DND-41 (cell line): ENCODE data around the gene FAM53B.

Experiments
- ATAC-seq: fragments of 200-7000 bp; cut with Tn5 transposase; 3 replicates; pipeline ENCODE4 v1.9.1; 2021; ENCODE audit warnings: low read depth; ENCODE audit not compliant: insufficient read depth
- DNase-seq: peaks from one replicate; pipeline ENCODE4 v3.0.0-alpha.2; 2020
- H2AFZ ChIP-seq: 2 replicates; pipeline ENCODE4 v1.6.0; 2012; ENCODE audit warnings: low read depth, low read length
- H3K27ac ChIP-seq: 2 replicates; pipeline ENCODE4 v1.5.1; 2012; ENCODE audit warnings: low read length, inconsistent platforms
- H3K27me3 ChIP-seq: fragments of 200-600 bp; sonication (generic); 2 replicates; pipeline ENCODE4 v1.6.0; 2012; ENCODE audit warnings: low read length, mild to moderate bottlenecking, inconsistent platforms; ENCODE audit not compliant: insufficient read depth, poor library complexity
- H3K36me3 ChIP-seq: 2 replicates; pipeline ENCODE4 v1.5.1; 2012; ENCODE audit warnings: low read length, inconsistent platforms; ENCODE audit not compliant: insufficient read depth
- H3K4me1 ChIP-seq: 2 replicates; pipeline ENCODE4 v1.5.1; 2012; ENCODE audit warnings: mild to moderate bottlenecking, low read length; ENCODE audit not compliant: insufficient read depth
- H3K4me2 ChIP-seq: 2 replicates; pipeline ENCODE4 v1.6.0; 2012; ENCODE audit warnings: mild to moderate bottlenecking, moderate library complexity, low read length, inconsistent platforms; ENCODE audit not compliant: insufficient read depth
- H3K4me3 ChIP-seq, 2 experiments: fragments of 200-600 bp in 1 of 2; shearing (Covaris generic) in 1 of 2; 2 replicates each; pipeline ENCODE4 v1.5.1; 2012 to 2016; ENCODE audit warnings: inconsistent platforms in 2 of 2, low read length in 2 of 2, mild to moderate bottlenecking in 2 of 2, low read depth in 1 of 2, moderate library complexity in 1 of 2
- H3K79me2 ChIP-seq: 2 replicates; pipeline ENCODE4 v1.6.0; 2012; ENCODE audit warnings: low read length, inconsistent platforms; ENCODE audit not compliant: insufficient read depth
- H3K9ac ChIP-seq: 2 replicates; pipeline ENCODE4 v1.6.0; 2012; ENCODE audit warnings: low read depth, mild to moderate bottlenecking, inconsistent platforms, low read length, moderate library complexity
- H3K9me3 ChIP-seq: 2 replicates; pipeline ENCODE4 v1.5.1; 2012; ENCODE audit warnings: low read length, moderate library complexity, mild to moderate bottlenecking, inconsistent platforms; ENCODE audit not compliant: insufficient read depth, severe bottlenecking
- H4K20me1 ChIP-seq: 2 replicates; pipeline ENCODE4 v1.6.0; 2012; ENCODE audit warnings: low read length; ENCODE audit not compliant: insufficient read depth
- CTCF ChIP-seq: IDR thresholded peaks from 2 replicates; pipeline ENCODE4 v1.5.1; 2012; ENCODE audit warnings: borderline replicate concordance, low read length, moderate library complexity, mild to moderate bottlenecking; ENCODE audit not compliant: poor library complexity, severe bottlenecking; ENCODE audit errors: extremely low read depth
- EZH2 ChIP-seq: IDR thresholded peaks from 3 replicates; pipeline ENCODE4 v1.6.1; 2012; ENCODE audit warnings: borderline replicate concordance, low read depth, mild to moderate bottlenecking, moderate library complexity, low read length, inconsistent platforms; ENCODE audit not compliant: severe bottlenecking

The FAM53B gene

GRCh38 chr10:124742413-124743190, 1.6 kb downstream of the FAM53B start:
- H3K4me1 ChIP-seq: peaks cover 61% of the 10 kb centered on the region

GRCh38 chr10:124741922-124742412, 2.2 kb downstream of the FAM53B start:
- Histone ChIP-seq H2AFZ (no peak overlapping the region), H4K20me1 (peaks cover 30% of the 10 kb centered on the region; the same call in 1 of the 2 replicates), H3K9ac (peak overlapping the region; percentile 90), H3K4me1 (peaks cover 68% of the 10 kb centered on the region), H3K4me3 (peak overlapping the region; percentile 72 to 74; a peak in 3 of 4 replicates), H3K79me2 (peaks cover 71% of the 10 kb centered on the region), H3K4me2 (peak overlapping the region; percentile 69), H3K27me3 (no peaks in the 10 kb centered on the region), H3K9me3 (no peaks in the 10 kb centered on the region), H3K36me3 (peaks cover 9% of the 10 kb centered on the region), H3K27ac (peak overlapping the region; percentile 84)
- DNase-seq (peak; percentile 52), ATAC-seq (0 out of 3 replicates have a peak, but pooled peaks have one; percentile 5)
- no peak for TF ChIP-seq EZH2
- no peak for TF ChIP-seq CTCF

More at GRCh38 chr10:124742413-124743190, 1.6 kb downstream of the FAM53B start:
- Histone ChIP-seq H3K4me3 (peak overlapping the region; percentile 72 to 74; a peak in 3 of 4 replicates), H3K27me3 (no peaks in the 10 kb centered on the region), H2AFZ (peak overlapping the region; percentile 50), H4K20me1 (peaks cover 28% of the 10 kb centered on the region; the same call in 1 of the 2 replicates), H3K4me2 (peak overlapping the region; percentile 69), H3K79me2 (peaks cover 64% of the 10 kb centered on the region), H3K27ac (peak overlapping the region; percentile 84), H3K36me3 (peaks cover 14% of the 10 kb centered on the region), H3K9ac (peak overlapping the region; percentile 90), H3K9me3 (no peaks in the 10 kb centered on the region)
- DNase-seq: peak; percentile 43
- TF ChIP-seq CTCF (peak; percentile 44), EZH2 (no peak)
- no peak for ATAC-seq

- H3K36me3 ChIP-seq: peaks cover 11% of the 10 kb centered on the region; the same call in 1 of the 2 replicates
- peak overlapping the region; percentile 90 for H3K9ac ChIP-seq
- H3K27ac ChIP-seq: peak overlapping the region; percentile 84
- H4K20me1 ChIP-seq: peaks cover 34% of the 10 kb centered on the region; the same call in 1 of the 2 replicates
- H2AFZ ChIP-seq: no peak overlapping the region
- TF ChIP-seq EZH2 (no peak), CTCF (peak; percentile 91)
- H3K4me3 ChIP-seq: peak overlapping the region; percentile 72 to 74
- peak overlapping the region; percentile 69 for H3K4me2 ChIP-seq
- peaks cover 73% of the 10 kb centered on the region for H3K4me1 ChIP-seq
- ATAC-seq (peak; percentile 67), DNase-seq (peak; percentile 85)
- H3K27me3 ChIP-seq: no peaks in the 10 kb centered on the region
- no peaks in the 10 kb centered on the region for H3K9me3 ChIP-seq
- H3K79me2 ChIP-seq: peaks cover 76% of the 10 kb centered on the region
Measured at GRCh38 chr10:124741281-124741921, 2.8 kb downstream of the FAM53B start.
